NCI-H345 treated with DMSO at 0.1 percent for 48 hours (cell line): ENCODE measurements around the gene STAM.
"Not testable (repeated sequence)": the region's sequence is repeated elsewhere in the genome, so short reads cannot be mapped to it uniquely, and the experiment has no call there.

Experiments used
- DNase-seq: peaks from one replicate; lab custom pipeline; 2025; ENCODE audit not compliant: unreplicated experiment; lab: John Stamatoyannopoulos, UW

The STAM gene

GRCh38 chr10:17674566-17674965 is 30.6 kb downstream of the STAM start:
- DNase-seq: no peak

- DNase-seq: no peak
Measured at GRCh38 chr10:17675638-17676037, 31.7 kb downstream of the STAM start.

- DNase-seq: no peak
Measured at GRCh38 chr10:17676919-17677318, 33.0 kb downstream of the STAM start.

GRCh38 chr10:17682236-17682946 is 38.4 kb downstream of the STAM start:
- DNase-seq: no peak

GRCh38 chr10:17683541-17683940 is 39.6 kb downstream of the STAM start:
- no peak for DNase-seq

GRCh38 chr10:17684537-17684936 is 40.6 kb downstream of the STAM start:
- DNase-seq: no peak

GRCh38 chr10:17685233-17685840 is 41.4 kb downstream of the STAM start:
- no peak for DNase-seq

- no peak for DNase-seq
Measured at GRCh38 chr10:17687117-17687831, 43.3 kb downstream of the STAM start.

GRCh38 chr10:17689137-17689536 is 45.2 kb downstream of the STAM start:
- DNase-seq: no peak

GRCh38 chr10:17693009-17693408 is 49.1 kb downstream of the STAM start:
- DNase-seq: no peak

- no peak for DNase-seq
Measured at GRCh38 chr10:17698696-17699095, 54.7 kb downstream of the STAM start.

GRCh38 chr10:17701301-17701700 is 57.4 kb downstream of the STAM start:
- no peak for DNase-seq

- no peak for DNase-seq
Measured at GRCh38 chr10:17703706-17704105, 59.8 kb downstream of the STAM start.

GRCh38 chr10:17708821-17709220 is 64.9 kb downstream of the STAM start:
- DNase-seq: no peak

GRCh38 chr10:17709492-17709891 is 65.5 kb downstream of the STAM start:
- DNase-seq: no peak

- no peak for DNase-seq
Measured at GRCh38 chr10:17710181-17710580, 66.2 kb downstream of the STAM start.

GRCh38 chr10:17712053-17712452 is 68.1 kb downstream of the STAM start:
- no peak for DNase-seq

- DNase-seq: no peak
Measured at GRCh38 chr10:17712717-17713471, 68.9 kb downstream of the STAM start.

GRCh38 chr10:17713758-17714157 is 69.8 kb downstream of the STAM start:
- no peak for DNase-seq

- DNase-seq: no peak
Measured at GRCh38 chr10:17716161-17716560, 72.2 kb downstream of the STAM start.

GRCh38 chr10:17722317-17723014 is 78.5 kb downstream of the STAM start:
- not testable (repeated sequence) for DNase-seq
